Glomerular visceral epithelial cell (primary cell): ENCODE results near the gene UST.
"Not testable (repeated sequence)": the region's sequence is repeated elsewhere in the genome, so short reads cannot be mapped to it uniquely, and the experiment has no call there.

Experiments
- DNase-seq: peaks from one replicate; pipeline ENCODE4 v3.0.0-alpha.2; 2016; ENCODE audit errors: extremely low spot score

The UST gene

DNA sequence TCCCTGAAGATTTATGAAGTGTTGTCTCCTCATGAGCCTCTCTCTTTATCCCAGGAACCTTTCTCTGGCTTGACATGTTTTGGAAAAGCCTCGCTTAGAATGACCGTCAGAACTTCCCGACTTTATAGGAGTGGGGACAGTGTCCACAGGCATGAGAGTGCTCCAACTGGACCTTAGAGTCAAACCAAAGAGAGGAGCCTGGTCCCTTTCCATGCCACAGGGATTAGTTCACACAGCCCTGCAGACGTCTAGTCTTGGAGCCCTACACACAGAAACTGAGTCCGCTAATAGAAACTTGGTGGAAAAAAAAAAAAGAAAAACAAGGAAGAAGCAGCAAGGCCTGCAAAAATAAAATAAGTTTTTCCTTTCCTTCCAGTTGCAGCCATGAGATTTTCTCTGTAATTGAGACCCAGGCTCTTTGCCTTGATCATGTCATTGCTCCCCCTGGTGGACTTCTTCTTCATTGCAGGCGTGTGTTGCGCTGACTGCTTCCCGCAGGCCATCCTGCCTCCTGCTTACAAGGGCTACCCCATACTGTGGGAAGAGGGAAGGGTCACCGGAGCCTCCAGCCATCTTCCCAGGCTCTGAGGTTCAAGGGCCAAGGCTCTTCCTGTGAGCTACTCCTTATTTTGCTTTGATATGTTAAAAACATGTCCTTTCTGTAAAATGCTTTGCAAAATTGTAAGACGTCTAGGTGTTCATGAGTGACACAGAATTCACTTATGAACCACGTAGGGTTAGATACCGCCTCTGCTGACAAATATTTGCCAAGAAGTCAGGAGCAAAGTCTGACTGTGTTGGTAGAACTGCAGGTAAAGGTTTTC is 201.0 kb downstream of the UST start:
- DNase-seq = peak; percentile 82

DNA sequence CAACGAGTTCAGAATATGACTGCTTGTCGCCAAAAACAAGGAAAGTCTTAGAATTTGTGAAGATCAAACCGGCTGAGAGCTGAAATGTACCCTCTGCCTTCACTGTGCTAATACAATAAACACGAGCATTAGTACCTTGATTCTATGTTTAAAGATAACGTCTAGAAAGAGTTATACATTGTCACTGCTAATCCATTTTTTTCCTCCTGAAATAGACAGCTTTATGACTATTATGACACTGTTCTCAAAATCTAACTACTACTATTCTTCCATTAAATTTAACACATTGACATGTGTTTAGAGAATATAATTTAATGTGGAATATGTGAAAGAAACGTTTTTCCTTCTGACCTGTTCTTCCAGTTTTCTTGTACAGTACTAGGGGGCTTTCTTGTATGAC is 204.8 kb downstream of the UST start:
- no peak for DNase-seq

DNA sequence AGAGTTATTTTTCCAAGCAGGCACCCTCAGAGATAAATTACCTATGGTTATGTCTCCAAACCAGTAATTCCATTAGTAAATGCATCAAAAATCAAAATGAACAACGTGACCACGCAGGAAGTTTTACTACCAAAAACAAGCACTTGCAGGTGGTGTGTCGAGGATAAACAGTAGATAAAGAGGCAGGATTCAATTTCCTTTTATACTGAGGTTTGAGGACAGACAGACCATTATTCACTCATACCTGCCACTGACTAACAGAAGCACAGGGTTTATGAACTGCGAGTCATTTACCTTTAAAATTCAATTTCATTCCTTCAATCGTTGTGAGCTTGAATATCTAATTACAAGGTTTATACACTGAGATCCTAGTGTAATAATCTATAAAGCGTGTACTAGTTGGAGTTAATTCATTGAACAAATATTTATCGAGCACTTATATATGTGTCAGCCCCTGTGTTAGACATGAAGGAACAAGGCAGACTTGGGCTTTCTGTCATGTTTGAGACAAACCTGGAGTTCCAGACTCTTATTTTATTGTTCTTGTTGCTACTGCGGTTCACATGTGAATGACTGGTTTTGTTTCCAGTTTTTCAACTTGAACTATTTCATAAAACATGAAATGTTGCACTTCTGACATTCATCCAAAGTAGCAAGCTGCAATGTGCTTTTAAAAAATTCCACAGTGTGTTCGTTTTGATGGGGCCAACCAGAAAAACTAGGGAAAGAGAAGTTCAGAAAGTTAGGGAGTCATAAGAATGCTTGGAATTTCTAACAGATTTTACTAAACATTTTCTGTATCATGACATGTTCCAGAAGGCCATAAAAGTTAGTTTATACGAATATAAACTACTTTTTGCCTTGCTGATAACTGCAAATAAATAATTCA is 205.6 kb downstream of the UST start:
- no peak for DNase-seq

DNA sequence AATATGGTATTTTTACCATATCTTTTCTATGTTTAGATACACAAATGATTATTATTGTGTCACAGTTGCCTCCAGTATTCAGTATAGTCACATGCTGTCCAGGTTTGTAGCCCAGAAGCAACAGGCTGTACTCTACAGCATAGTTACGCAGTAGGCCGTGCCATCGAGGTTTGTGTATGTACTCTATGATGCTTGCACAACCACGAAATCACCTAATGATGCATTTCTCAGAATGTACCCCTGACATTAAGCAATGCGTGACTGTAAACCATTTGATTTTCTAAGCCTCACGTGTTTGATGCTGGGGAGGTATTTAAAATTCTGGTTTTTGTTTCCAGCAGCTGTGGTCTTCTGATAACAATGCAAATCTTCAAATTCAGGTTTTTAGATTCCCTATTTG is 207.6 kb downstream of the UST start:
- no peak for DNase-seq

DNA sequence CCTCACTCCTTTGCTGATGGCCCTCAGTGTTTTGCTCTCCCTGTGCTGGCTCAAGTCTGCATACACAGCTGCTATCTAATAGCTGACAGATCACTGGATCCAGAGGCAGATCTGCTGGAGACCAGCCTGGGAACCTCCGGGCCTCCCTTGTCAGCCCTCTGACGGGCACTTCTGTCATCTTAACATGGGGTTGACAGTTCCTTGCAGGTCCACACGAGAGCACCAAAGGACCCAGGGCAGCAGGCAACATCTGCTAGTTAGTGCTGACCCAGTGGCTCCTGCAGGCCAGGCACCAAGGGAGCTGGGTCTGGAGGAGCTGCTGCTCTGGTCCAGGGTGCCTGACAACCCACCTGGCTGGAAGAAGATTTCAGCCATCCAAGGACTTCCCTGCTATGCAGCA is 208.1 kb downstream of the UST start:
- DNase-seq = no peak

DNA sequence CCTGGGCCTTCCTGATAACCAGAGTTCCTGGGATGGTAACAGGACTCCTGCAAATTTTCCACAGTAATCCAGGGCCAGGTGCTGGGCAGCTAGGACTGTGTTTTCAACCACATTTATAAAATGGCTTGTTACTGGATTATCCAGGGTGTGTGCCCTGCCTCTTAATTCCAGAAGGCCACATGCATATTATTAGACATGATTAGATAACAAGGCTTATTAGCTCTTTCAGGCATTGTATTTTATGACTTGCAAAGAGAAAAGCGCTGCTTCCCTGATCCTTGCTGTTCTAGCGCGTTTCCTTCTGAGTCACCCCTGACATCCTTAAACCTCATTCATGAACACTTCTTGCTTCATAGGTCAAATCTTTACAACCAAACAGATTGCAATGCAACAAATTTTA is 208.6 kb downstream of the UST start:
- no peak for DNase-seq

DNA sequence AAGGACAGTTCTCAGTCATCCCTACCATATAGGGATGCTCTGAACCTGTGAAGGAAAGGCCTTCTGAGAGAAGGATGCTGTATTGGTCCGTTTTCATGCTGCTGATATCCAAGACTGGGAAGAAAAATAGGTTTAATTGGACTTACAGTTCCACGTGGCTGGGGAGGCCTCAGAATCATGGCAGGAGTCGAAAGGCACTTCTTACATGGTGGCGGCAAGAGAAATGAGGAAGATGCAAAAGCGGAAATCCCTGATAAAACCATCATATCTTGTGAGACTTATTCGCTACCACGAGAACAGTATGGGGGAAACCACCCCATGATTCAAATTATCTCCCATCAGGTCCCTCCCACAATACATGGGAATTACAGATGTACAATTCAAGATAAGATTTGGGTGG is 209.3 kb downstream of the UST start:
- DNase-seq = not testable (repeated sequence)

DNA sequence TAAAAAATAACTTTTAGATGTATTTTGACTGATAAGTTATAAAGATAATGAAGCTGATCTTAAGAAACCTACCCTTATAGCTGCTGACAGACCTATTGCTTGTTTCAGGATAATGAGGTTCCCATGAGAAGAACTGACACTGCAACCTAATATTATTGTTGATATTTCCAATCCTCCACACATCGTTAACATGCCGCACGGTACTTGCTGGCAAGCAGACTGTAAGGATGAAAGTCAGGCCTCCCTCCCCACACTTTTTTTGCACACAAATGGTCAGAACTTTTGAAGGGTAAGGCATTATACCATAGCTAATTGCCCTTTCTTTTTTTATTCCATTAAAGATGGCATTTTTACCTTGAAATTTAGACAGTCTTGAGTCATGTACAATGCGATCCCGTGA is 210.9 kb downstream of the UST start:
- DNase-seq = no peak

DNA sequence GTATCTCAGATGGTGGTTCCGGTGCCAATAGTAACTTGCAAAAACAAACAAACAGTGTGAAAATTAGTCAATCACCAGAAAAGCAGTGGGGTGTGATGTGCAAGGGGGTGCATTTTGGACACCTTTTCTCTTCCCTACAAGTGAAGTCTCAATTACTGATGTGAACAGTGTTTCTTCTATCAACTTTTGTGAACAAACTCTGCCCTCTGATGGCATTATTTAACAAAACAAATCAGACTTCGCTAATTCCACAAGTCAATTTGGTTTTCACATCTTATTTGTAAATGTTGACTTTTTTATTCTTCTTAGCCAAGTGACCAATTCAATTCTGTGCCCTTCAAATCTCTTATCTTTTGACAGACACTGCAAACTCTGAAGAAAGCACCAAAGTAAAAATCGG is 212.2 kb downstream of the UST start:
- no peak for DNase-seq

DNA sequence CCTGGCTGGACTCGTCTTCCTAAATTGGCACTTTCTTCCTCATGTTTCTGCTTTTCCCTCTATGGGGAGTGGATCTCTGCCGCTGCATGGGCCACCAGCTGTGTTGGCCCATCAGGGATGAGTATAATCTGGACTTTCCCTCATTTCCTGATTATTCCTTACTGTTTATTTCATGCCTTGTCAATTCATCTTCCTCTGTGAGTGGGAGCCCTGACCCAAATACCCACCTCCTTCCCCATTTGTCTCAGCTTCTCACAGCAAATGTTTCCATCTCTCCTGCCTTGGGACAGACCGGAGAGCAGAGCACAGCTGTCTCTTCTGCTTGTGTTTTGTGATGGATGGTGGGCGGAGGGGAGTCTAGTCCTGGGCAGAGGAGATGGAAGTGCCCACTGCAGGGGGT is 212.7 kb downstream of the UST start:
- no peak for DNase-seq

DNA sequence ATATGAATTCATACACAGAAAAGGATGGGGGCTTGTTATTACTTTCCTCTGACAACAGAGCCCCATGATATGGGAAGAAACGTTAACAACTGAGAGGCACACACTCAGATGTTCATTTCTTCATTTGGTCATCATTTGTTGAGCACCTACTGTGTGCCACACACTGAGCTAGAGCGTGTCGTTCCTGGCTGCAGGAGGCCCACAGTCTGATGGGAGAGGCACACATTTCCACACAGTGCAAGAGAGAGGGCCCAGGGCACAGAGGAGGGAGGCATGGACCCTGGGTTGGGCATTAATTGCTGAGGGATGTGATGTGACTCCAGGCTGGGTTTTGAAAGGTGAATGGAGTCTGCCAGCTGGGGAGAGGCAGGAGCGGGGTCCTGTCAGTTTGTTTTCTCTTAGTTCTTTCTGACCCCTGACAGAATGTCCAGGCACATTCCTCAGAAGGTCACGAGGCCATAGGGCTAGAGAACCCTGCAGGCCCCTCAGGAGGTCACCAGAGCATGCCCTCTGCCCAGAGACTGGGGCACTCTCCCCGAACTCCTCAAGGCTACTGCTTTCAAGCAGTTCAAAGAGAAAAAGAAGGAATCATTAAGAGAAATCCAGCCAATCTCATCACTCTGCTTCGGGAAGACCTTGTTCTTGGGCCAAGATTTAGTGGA is 216.2 kb downstream of the UST start:
- DNase-seq = no peak

DNA sequence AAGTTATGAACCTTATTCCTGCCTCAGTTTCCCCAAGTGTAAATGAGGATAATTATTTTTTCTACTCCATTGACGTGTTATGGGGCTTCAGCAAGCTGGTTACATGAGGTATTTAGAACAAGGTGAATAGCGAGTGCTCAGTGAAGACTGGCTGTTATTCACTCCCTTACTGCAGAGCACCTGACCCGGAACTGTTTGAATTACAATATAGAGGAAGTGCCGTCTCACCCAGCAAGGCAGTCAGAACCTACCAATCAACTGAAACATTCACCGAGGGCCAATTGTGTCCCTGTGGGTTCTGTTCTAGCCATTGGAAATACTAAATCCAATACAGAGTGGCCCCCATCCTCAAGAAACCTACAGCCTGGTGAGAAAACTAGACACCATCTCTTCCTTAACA is 216.9 kb downstream of the UST start:
- no peak for DNase-seq

DNA sequence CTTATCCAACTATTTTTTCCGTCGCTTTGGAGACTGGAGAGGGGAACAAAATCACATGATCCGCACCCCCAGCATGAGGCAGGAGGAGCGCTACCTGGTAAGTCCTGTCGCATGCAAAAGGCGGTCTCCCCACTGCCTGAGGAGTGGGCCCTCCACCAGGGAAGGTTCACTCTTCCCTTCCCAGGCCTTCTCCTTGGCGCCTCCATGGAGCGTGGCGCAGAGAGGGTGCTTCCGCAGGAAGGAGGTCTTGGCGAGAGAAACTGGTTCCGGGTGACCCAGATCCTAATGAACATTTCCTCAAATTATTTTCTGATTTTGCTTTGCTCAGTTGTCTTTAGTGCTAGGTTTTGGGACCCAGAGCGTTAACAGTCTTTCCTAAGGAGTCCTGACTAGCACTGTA is 217.6 kb downstream of the UST start:
- no peak for DNase-seq

DNA sequence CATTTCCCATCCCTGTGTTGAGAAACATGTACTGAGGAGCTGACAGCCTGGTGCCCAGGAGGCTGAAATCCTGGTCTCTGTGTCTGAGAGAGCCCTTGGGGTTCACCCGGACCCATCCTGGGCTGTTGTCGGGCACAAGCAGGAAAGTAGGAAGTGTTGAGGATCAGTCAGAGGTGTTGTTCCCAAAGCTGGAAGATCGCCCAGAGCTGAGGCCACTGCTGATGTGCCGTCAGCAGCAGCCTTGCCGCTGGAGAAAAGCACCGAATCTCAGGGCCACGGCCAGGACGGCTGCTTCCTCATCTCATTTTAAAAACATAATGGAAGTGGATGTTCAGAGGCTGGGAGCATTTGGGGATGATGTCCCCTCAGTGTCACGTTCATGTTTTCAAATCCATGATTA is 218.5 kb downstream of the UST start:
- DNase-seq = no peak

DNA sequence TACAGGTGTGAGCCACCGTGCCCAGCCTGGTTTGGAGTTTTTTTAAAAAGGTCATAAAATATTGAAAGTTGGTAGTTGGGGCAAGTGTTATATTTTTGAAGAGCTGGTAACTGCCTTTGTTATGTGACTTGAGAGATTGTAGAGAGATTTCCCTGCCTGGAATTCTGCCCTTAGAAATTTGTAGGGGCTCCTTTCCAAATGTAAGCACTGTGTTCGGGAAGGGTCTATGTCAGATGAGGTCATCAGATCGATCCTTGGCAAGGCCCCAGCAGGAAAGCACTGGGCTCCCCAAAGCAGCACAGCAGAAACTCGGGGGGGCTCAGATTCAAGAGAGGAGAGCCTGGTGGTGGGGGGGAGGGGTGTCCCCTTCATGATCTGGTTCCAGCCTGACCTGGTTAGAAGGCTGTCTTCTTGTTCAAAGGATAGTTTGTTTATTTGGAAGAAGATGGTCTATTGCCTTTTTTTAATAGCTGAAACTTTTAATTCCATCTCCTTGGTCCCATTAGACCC is 220.2 kb downstream of the UST start:
- DNase-seq = no peak

DNA sequence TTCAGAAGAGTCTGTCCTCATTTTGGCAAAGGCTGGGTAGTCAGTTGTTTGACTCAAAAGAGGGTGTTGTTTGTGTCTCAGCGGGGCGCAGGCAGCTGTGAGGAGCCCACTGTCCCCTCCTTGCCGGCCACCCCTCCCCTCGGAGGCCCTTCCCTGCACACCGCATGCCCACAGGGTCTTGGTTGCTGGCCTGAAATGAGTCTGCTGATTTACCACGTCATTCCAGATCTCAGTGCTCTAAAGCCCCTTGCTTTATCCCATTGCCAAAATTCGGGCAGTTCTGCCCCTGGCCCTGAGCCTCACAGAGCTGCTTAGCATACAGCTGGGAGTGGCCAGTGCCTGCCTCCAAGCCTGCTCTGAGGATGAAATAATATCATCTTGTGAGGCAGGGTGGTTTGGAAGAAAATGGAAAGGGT is 220.7 kb downstream of the UST start:
- DNase-seq = no peak

DNA sequence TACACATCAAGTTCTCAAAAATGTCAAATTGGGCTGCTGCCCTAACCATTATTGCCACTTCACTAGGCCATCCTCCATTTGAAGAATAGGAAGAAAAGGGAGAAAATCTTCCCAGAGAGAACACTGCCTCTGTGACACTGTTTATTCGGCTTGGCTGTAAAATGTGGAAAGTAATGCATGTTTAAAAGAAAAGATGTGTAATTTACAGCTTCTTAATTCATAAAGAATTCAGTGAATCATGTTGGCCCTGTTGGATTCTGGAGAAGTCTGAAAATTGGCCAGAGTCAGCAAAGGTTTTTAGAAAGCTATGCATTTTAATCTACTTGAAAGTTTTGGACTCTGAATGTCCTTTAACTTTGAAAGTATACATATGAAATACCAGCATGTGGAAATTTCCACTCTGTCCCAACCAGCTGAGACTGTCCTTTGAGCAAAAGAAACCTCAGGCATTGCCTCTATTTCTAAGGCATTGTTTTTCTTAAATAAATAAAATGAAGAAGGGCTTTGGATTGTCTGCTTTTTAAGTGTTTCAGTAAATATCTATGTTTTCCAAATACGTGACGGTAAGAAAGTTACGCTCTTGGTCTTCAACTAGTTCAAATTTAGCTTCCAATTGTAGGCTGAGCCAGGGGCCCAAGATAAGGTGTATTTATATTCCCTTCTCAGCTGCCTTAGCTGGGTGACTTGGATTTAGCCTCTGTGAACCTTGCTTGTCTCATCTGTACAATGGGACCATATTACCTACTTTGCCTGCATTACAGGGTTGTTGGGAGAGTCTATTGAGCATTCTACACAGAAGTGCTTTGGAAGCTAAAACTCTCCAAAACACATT is 222.2 kb downstream of the UST start:
- DNase-seq = no peak

DNA sequence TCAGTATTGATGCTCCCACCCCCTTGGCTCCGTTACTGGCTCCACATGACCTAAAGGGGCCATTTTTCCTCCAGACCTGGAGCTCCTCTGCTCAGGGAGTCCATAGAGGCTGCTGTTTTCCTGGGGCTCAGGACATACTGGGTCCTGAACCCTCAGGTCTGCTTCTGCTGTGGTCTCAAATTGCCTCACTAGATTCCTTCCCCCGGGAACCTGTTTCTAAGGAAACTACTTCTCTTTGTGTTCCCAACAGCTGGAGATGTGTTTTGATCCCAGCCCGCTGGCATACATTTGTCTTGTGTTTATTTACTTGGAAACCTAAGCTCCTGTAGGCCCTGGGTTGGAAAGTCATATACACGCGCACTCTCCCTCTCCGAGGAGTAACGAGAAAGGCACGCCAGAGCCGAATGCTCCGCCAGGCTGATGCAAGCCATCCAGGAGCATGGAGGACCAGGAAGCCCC is 222.8 kb downstream of the UST start:
- no peak for DNase-seq

DNA sequence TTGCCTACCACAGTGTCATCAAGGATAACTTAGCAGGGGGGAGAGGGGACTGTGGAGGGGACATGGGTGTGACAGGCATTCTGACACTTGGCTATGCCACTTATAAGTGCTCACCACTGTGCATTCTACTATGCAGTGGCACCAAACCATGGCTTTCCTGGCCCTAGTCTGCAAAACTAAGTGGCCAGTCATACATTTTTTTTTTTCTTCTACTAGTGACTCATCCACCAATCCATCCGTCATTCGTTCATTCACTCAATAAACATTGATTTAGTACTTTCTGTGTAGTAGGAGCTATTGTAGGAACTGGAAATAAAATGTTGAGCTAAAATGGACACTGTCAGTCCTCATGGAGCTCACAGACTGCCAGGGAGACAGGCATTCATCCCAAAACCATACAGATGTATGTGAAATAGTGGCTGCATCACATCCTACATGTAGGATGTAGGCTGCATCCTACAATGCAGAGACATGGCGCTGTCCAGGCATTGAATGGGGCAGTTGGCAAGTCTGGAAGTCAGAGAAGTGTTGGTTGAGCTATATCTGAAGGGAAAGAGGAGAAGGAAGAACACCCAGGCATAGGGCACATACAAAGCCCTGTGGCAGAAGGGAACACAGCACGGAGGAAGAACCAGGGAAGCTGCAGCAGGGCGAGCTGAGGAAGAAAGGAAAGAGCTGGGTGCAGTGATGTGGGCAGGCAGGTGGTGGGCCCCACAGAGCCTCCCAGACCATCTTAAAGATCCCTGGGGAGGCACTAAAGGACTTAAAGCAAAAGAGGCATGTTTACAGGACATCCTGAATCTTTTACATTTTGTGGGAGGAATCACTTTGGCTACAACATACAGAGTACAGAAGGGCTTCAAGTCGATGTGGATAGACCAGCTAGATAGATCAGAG is 224.4 kb downstream of the UST start:
- DNase-seq = no peak

DNA sequence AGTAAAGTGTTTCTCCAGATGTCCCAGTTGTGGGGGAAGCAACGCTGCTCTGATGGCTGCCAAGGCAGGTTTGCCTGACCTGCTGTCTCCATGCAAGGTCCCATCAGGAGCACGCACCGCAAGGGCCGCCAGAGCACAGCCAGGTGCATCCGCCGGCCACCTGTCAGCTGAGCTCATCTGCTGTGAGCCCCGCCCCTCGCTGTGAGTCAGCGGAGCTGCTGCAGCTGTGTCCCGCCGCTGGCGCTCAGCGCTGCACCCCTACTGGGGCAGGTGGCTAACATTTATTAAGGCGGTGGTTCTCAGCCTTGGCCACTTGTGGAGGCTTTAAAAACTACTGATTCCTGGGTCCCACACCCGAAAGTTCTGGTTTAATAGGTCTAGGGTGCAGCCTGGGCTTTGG is 225.7 kb downstream of the UST start:
- DNase-seq = peak; percentile 76
